HCT116 (cell line): ENCODE results near the gene ENOX1. TPM values are rescaled to one million over a fixed set of nuclear protein-coding genes. Genes with fewer than 3 reads are reported as not detected.

Experiments used
- ATAC-seq: fragments of 200-7000 bp; cut with Tn5 transposase; 2 replicates; pipeline ENCODE4 v1.9.1; 2020; ENCODE audit warnings: mild to moderate bottlenecking, moderate library complexity
- BruUV-seq: library from RNA; stranded (reverse); fragments of 400-500 nt; replicated peaks from 2 replicates; lab custom pipeline; 2021; lab: Mats Ljungman, UMichigan
- CTCF ChIA-PET: fragments of 300-600 bp; sonication (Branson Sonifier 250); formaldehyde crosslinking; loops from one replicate; lab custom pipeline; 2021; ENCODE audit warnings: antibody characterized with exemption; lab: Charles Lee
- POLR2A ChIA-PET: fragments of 300-600, 350-600 bp; sonication (Branson Sonifier 250); formaldehyde crosslinking; loops from one replicate; lab custom pipeline; 2021; ENCODE audit warnings: antibody characterized with exemption; lab: Charles Lee
- RAD21 ChIA-PET, 2 experiments: fragments of 300-600 bp; sonication (Branson Sonifier 250); formaldehyde crosslinking; loops; one replicate each; lab custom pipeline; 2023; ENCODE audit warnings: low total read pairs in 2 of 2; ENCODE audit not compliant: uncharacterized antibody in 2 of 2, unreplicated experiment in 2 of 2, low non-redundant PET in 1 of 2; lab: Charles Lee
- DNase-seq: peaks from one replicate; pipeline ENCODE4 v3.0.0-alpha.2; 2010; ENCODE audit warnings: low read depth, low spot score
- H2AFZ ChIP-seq: fragments of 200-600 bp; shearing (Covaris generic), sonication (generic); 2 replicates; pipeline ENCODE4 v1.6.1; 2017; ENCODE audit warnings: low read depth, mixed run types, mixed read lengths, antibody characterized with exemption, low read length; ENCODE audit not compliant: poor library complexity, severe bottlenecking
- H3K27ac ChIP-seq: 2 replicates; pipeline ENCODE4 v1.5.1; 2012; ENCODE audit warnings: low read depth, low read length
- H3K27me3 ChIP-seq: fragments of 200-600 bp; sonication (generic); 2 replicates; pipeline ENCODE4 v1.6.1; 2016; ENCODE audit warnings: mixed run types, low read length, mixed read lengths; ENCODE audit not compliant: insufficient read depth
- H3K36me3 ChIP-seq, 2 experiments: fragments of 200-500 bp in 1 of 2; fragments of 200-600 bp in 1 of 2; sonication (Bioruptor generic) in 1 of 2; sonication (generic) in 1 of 2; 2 replicates each; pipeline versions ENCODE4 v1.5.1 to v1.6.1; 2014 to 2016; ENCODE audit warnings: low read length in 2 of 2, inconsistent platforms in 1 of 2, mixed read lengths in 1 of 2, mixed run types in 1 of 2; ENCODE audit not compliant: insufficient read depth in 2 of 2, control insufficient read depth in 1 of 2
- H3K4me1 ChIP-seq, 2 experiments: fragments of 200-600 bp in 1 of 2; sonication (generic) in 1 of 2; 2 replicates each; pipeline versions ENCODE4 v1.5.1 to v1.6.1; 2012 to 2017; ENCODE audit warnings: low read length in 2 of 2, inconsistent platforms in 1 of 2, mild to moderate bottlenecking in 1 of 2, mixed read lengths in 1 of 2, mixed run types in 1 of 2, moderate library complexity in 1 of 2; ENCODE audit not compliant: insufficient read depth in 2 of 2, control insufficient read depth in 1 of 2
- H3K4me2 ChIP-seq: fragments of 200-600 bp; sonication (generic); 2 replicates; pipeline ENCODE4 v1.6.1; 2017; ENCODE audit warnings: mixed run types, low read length, mixed read lengths
- H3K4me3 ChIP-seq, 2 experiments: fragments of 200-600 bp in 1 of 2; sonication (generic) in 1 of 2; replicated peaks in 1 of 2; 2 replicates each; pipeline ENCODE4 v1.5.1; 2011 to 2016; ENCODE audit warnings: low read length in 2 of 2, control low read depth in 1 of 2, low read depth in 1 of 2, mild to moderate bottlenecking in 1 of 2, mixed read lengths in 1 of 2, mixed run types in 1 of 2
- H3K79me2 ChIP-seq: fragments of 200-600 bp; sonication (generic); 2 replicates; pipeline ENCODE4 v1.6.1; 2017; ENCODE audit warnings: mild to moderate bottlenecking, mixed run types, low read length, moderate library complexity, mixed read lengths; ENCODE audit not compliant: insufficient read depth
- H3K9ac ChIP-seq: fragments of 200-600 bp; sonication (generic); 2 replicates; pipeline ENCODE4 v1.6.1; 2016; ENCODE audit warnings: low read length, mixed read lengths
- H3K9me2 ChIP-seq: fragments of 200-600 bp; sonication (generic), shearing (Covaris generic); 2 replicates; pipeline ENCODE4 v1.6.1; 2017; ENCODE audit warnings: mixed run types, mild to moderate bottlenecking, moderate library complexity; ENCODE audit not compliant: insufficient read depth
- H3K9me3 ChIP-seq, 2 experiments: fragments of 200-500 bp in 1 of 2; fragments of 200-600 bp in 1 of 2; sonication (Bioruptor generic) in 1 of 2; sonication (generic) in 1 of 2; 2 replicates each; pipeline ENCODE4 v1.6.1; 2014 to 2017; ENCODE audit warnings: low read length in 2 of 2, mixed read lengths in 2 of 2, inconsistent platforms in 1 of 2, low read depth in 1 of 2, mild to moderate bottlenecking in 1 of 2, mixed run types in 1 of 2, moderate library complexity in 1 of 2; ENCODE audit not compliant: control insufficient read depth in 1 of 2, insufficient read depth in 1 of 2
- H4K20me1 ChIP-seq: fragments of 200-600 bp; sonication (generic), shearing (Covaris generic); 2 replicates; pipeline ENCODE4 v1.6.1; 2017; ENCODE audit warnings: mixed run types, mild to moderate bottlenecking, moderate library complexity; ENCODE audit not compliant: insufficient read depth
- CEBPB ChIP-seq: IDR thresholded peaks from 2 replicates; pipeline ENCODE4 v1.6.1; 2012; ENCODE audit warnings: low read depth
- ELF1 ChIP-seq: IDR thresholded peaks from 2 replicates; pipeline ENCODE4 v1.6.1; 2012; ENCODE audit warnings: low read depth, borderline replicate concordance
- EZH2 ChIP-seq: fragments of 200-600 bp; sonication (generic); IDR thresholded peaks from 2 replicates; pipeline ENCODE4 v1.6.1; 2017; ENCODE audit warnings: antibody characterized with exemption, mixed run types
- POLR2A ChIP-seq: IDR thresholded peaks from 2 replicates; pipeline ENCODE4 v1.7.0; 2011; ENCODE audit warnings: borderline replicate concordance; ENCODE audit not compliant: insufficient read depth, insufficient read length; ENCODE audit errors: extremely low read depth
- SRF ChIP-seq: IDR thresholded peaks from 2 replicates; pipeline ENCODE4 v1.6.1; 2012; ENCODE audit warnings: low read depth
- ZFX ChIP-seq: fragments of 450-650 bp; IDR thresholded peaks from 2 replicates; pipeline ENCODE4 v1.6.1; 2017
- intact Hi-C: fragments of 100-400 bp; cut with micrococcal nuclease; formaldehyde crosslinking; loops from 2 replicates; pipeline ENCODE4 v1.10.0; 2022
- total RNA-seq: library from RNA; stranded (reverse); gene quantifications from one replicate; pipeline ENCODE4 v1.2.1, GENCODE V29; 2021; ENCODE audit not compliant: unreplicated experiment
- TF ChIP-seq, protein P1 (sequence below): IDR thresholded peaks from 2 replicates; pipeline ENCODE4 v1.6.1; 2012
- TF ChIP-seq, protein P2 (sequence below): IDR thresholded peaks from 2 replicates; pipeline ENCODE4 v1.6.1; 2012; ENCODE audit warnings: low read depth

ENOX1 gene
- total RNA-seq, 1 experiment from 2014 or later = 4.5 TPM

DNA sequence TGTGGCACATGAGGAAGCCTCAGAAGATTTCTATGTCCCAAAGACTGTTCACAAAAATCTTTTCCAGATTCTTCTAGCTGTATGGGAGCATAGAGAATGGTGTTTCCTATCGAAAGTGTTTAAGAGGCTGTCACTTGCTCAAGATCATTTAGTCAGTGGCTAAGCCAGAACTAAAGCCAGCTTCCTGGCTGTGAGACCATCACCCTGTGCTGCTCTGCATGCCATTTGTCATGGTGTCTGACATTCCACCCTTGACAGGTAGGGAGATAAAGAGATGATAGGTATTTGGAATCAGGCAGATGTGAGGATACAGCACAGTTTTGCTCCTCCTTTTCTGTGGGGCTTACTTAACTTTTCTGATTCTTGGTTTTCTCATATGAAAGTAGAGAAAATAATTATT is 586.0 kb downstream of the ENOX1 start:
- peaks cover 0 to 4% of the 10 kb centered on the region in 2 experiments; a peak in 1 of 4 replicates for H3K9me3 ChIP-seq
- ChIA-PET RAD21 (no interaction called here), POLR2A (no interaction called here), CTCF (no interaction called here)
- BruUV-seq = no TSS peak
- H3K79me2 ChIP-seq = no peaks in the 10 kb centered on the region
- ATAC-seq (no peak), DNase-seq (no peak)
- no peaks in the 10 kb centered on the region for H3K27me3 ChIP-seq
- TF ChIP-seq CEBPB (no peak), ZFX (no peak), EZH2 (no peak), POLR2A (no peak), ELF1 (no peak), SRF (no peak)
- TF ChIP-seq, protein P1, sequence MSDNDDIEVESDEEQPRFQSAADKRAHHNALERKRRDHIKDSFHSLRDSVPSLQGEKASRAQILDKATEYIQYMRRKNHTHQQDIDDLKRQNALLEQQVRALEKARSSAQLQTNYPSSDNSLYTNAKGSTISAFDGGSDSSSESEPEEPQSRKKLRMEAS = no peak
- TF ChIP-seq, protein P2, sequence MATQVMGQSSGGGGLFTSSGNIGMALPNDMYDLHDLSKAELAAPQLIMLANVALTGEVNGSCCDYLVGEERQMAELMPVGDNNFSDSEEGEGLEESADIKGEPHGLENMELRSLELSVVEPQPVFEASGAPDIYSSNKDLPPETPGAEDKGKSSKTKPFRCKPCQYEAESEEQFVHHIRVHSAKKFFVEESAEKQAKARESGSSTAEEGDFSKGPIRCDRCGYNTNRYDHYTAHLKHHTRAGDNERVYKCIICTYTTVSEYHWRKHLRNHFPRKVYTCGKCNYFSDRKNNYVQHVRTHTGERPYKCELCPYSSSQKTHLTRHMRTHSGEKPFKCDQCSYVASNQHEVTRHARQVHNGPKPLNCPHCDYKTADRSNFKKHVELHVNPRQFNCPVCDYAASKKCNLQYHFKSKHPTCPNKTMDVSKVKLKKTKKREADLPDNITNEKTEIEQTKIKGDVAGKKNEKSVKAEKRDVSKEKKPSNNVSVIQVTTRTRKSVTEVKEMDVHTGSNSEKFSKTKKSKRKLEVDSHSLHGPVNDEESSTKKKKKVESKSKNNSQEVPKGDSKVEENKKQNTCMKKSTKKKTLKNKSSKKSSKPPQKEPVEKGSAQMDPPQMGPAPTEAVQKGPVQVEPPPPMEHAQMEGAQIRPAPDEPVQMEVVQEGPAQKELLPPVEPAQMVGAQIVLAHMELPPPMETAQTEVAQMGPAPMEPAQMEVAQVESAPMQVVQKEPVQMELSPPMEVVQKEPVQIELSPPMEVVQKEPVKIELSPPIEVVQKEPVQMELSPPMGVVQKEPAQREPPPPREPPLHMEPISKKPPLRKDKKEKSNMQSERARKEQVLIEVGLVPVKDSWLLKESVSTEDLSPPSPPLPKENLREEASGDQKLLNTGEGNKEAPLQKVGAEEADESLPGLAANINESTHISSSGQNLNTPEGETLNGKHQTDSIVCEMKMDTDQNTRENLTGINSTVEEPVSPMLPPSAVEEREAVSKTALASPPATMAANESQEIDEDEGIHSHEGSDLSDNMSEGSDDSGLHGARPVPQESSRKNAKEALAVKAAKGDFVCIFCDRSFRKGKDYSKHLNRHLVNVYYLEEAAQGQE = no peak
- H3K4me3 ChIP-seq = no peak overlapping the region
- no peak overlapping the region for H3K27ac ChIP-seq
- H3K4me1 ChIP-seq = no peaks in the 10 kb centered on the region
- intact Hi-C loops = no loop called here
- no peaks in the 10 kb centered on the region for H3K36me3 ChIP-seq
- H2AFZ ChIP-seq = no peak overlapping the region
- no peaks in the 10 kb centered on the region for H4K20me1 ChIP-seq
- H3K9ac ChIP-seq = no peak overlapping the region
- no peaks in the 10 kb centered on the region for H3K9me2 ChIP-seq
- H3K4me2 ChIP-seq = no peak overlapping the region
